GM23248 (cell line): Measurements from ENCODE around the gene AFF3. TPM values are rescaled to one million over a fixed set of nuclear protein-coding genes. Genes with fewer than 3 reads are reported as not detected.
A peak's percentile ranks its signal among the peaks of the same experiment; 100 is the strongest.

ENCODE experiments used
- DNase-seq: peaks from one replicate; pipeline ENCODE4 v3.0.0-alpha.2; 2015
- H2AFZ ChIP-seq: fragments of 200-600 bp; sonication (generic); 2 replicates; pipeline ENCODE4 v1.6.1; 2016; ENCODE audit warnings: antibody characterized with exemption
- H3F3A ChIP-seq: fragments of 200-600 bp; sonication (generic); 2 replicates; pipeline ENCODE4 v1.6.1; 2016; ENCODE audit warnings: mild to moderate bottlenecking, antibody characterized with exemption, mixed run types; ENCODE audit not compliant: insufficient read depth
- H3K27ac ChIP-seq: fragments of 200-600 bp; sonication (generic); 2 replicates; pipeline ENCODE4 v1.5.1; 2016; ENCODE audit warnings: mild to moderate bottlenecking
- H3K27me3 ChIP-seq: fragments of 200-600 bp; sonication (generic); replicated peaks from 2 replicates; pipeline ENCODE4 v1.6.1; 2016; ENCODE audit warnings: mild to moderate bottlenecking; ENCODE audit not compliant: insufficient read depth
- H3K36me3 ChIP-seq: fragments of 200-600 bp; sonication (generic); 2 replicates; pipeline ENCODE4 v1.6.1; 2016; ENCODE audit warnings: low read depth, mild to moderate bottlenecking
- H3K4me1 ChIP-seq: fragments of 200-600 bp; sonication (generic); 2 replicates; pipeline ENCODE4 v1.6.1; 2016; ENCODE audit warnings: mild to moderate bottlenecking; ENCODE audit not compliant: insufficient read depth
- H3K4me2 ChIP-seq: fragments of 200-600 bp; sonication (generic); one replicate; pipeline ENCODE4 v1.6.1; 2016; ENCODE audit warnings: mild to moderate bottlenecking; ENCODE audit not compliant: unreplicated experiment
- H3K4me3 ChIP-seq: fragments of 200-600 bp; sonication (generic); 2 replicates; pipeline ENCODE4 v1.5.1; 2016; ENCODE audit warnings: mild to moderate bottlenecking
- H3K79me2 ChIP-seq: fragments of 200-600 bp; sonication (generic); 2 replicates; pipeline ENCODE4 v1.6.1; 2016; ENCODE audit warnings: mild to moderate bottlenecking; ENCODE audit not compliant: insufficient read depth
- H3K9ac ChIP-seq: fragments of 200-600 bp; sonication (generic); 2 replicates; pipeline ENCODE4 v1.6.1; 2016; ENCODE audit warnings: mild to moderate bottlenecking
- H3K9me2 ChIP-seq: fragments of 200-600 bp; sonication (generic); 2 replicates; pipeline ENCODE4 v1.6.1; 2016; ENCODE audit warnings: mixed run types, mild to moderate bottlenecking, moderate library complexity; ENCODE audit not compliant: insufficient read depth
- H3K9me3 ChIP-seq: fragments of 200-600 bp; sonication (generic); one replicate; pipeline ENCODE4 v1.6.1; 2017; ENCODE audit warnings: low read depth
- H4K20me1 ChIP-seq: fragments of 200-600 bp; sonication (generic); 2 replicates; pipeline ENCODE4 v1.6.0; 2016; ENCODE audit not compliant: insufficient read depth
- EZH2 ChIP-seq: fragments of 200-600 bp; sonication (generic); IDR thresholded peaks from 2 replicates; pipeline ENCODE4 v1.6.1; 2018; ENCODE audit warnings: antibody characterized with exemption, mild to moderate bottlenecking; ENCODE audit not compliant: insufficient read depth, poor library complexity, severe bottlenecking
- EZH2phosphoT487 ChIP-seq: fragments of 200-600 bp; sonication (generic); IDR thresholded peaks from 2 replicates; pipeline ENCODE4 v1.6.1; 2018; ENCODE audit warnings: antibody characterized with exemption, moderate library complexity, mild to moderate bottlenecking, low read depth; ENCODE audit not compliant: insufficient read depth
- WGBS, 2 experiments: methylation state at CpG; one replicate each; pipeline ENCODE4 v1.1.6; 2015 to 2017; ENCODE audit warnings: low lambda C conversion rate in 2 of 2, low coverage in 1 of 2; ENCODE audit errors: missing lambda C conversion rate in 2 of 2; 5-methylcytosine and 5-hydroxymethylcytosine counted together
- in situ Hi-C: fragments of 300-500 bp; cut with MboI; formaldehyde crosslinking; loops from 2 replicates; pipeline ENCODE4 v1.15.0; 2020
- polyA plus RNA-seq: library from polyadenylated mRNA; unstranded; fragments of >200 nt; fragmentation: Nextera tagmentation; extraction: Ambion mirVana; gene quantifications from 2 replicates; pipeline ENCODE4 v1.2.1, GENCODE V29; 2016
- total RNA-seq: library from RNA; depleted of rRNA; stranded (reverse); fragments of >200 nt; shearing (Covaris generic); gene quantifications from 2 replicates; pipeline ENCODE4 v1.2.3, GENCODE V29; 2014

AFF3 gene
- total and polyA plus RNA-seq, 2 experiments from 2014 or later = 0.56 to 0.86 TPM

GRCh38 chr2:100034431-100034830 is 108.0 kb downstream of the AFF3 start:
- in situ Hi-C loops = no loop called here
- no peaks in the 10 kb centered on the region for H3F3A ChIP-seq
- H2AFZ ChIP-seq = no peak overlapping the region
- no peaks in the 10 kb centered on the region for H3K36me3 ChIP-seq
- H3K4me1 ChIP-seq = no peaks in the 10 kb centered on the region
- no peak overlapping the region for H3K4me2 ChIP-seq
- H3K79me2 ChIP-seq = no peaks in the 10 kb centered on the region
- TF ChIP-seq EZH2 = no peak
- TF ChIP-seq EZH2phosphoT487 = no peak
- no peaks in the 10 kb centered on the region for H3K9me2 ChIP-seq
- no peaks in the 10 kb centered on the region for H3K27me3 ChIP-seq
- H3K27ac ChIP-seq = no peak overlapping the region
- no peak overlapping the region for H3K9ac ChIP-seq
- H3K4me3 ChIP-seq = no peak overlapping the region
- DNase-seq = no peak
- no peaks in the 10 kb centered on the region for H4K20me1 ChIP-seq
- no peaks in the 10 kb centered on the region for H3K9me3 ChIP-seq
- WGBS, 2 experiments = 75 to 79% methylated on average over 1 of the region's 1 CpG

- no peak overlapping the region for H2AFZ ChIP-seq
- no peak overlapping the region for H3K27ac ChIP-seq
- no peaks in the 10 kb centered on the region for H3K4me1 ChIP-seq
- no peak for DNase-seq
- H3K9me3 ChIP-seq = no peaks in the 10 kb centered on the region
- no peaks in the 10 kb centered on the region for H3K79me2 ChIP-seq
- H3F3A ChIP-seq = no peaks in the 10 kb centered on the region
- H3K4me2 ChIP-seq = no peak overlapping the region
- no peaks in the 10 kb centered on the region for H3K36me3 ChIP-seq
- H3K9ac ChIP-seq = no peak overlapping the region
- no peaks in the 10 kb centered on the region for H3K27me3 ChIP-seq
- no peaks in the 10 kb centered on the region for H3K9me2 ChIP-seq
- no peaks in the 10 kb centered on the region for H4K20me1 ChIP-seq
- WGBS, 2 experiments = 5 to 9% methylated on average over 2 of the region's 2 CpGs
- H3K4me3 ChIP-seq = no peak overlapping the region
- in situ Hi-C loops = no loop called here
- no peak for TF ChIP-seq EZH2
- no peak for TF ChIP-seq EZH2phosphoT487
These were observed 108.4 kb downstream of the AFF3 start for GRCh38 chr2:100033976-100034375.

DNA sequence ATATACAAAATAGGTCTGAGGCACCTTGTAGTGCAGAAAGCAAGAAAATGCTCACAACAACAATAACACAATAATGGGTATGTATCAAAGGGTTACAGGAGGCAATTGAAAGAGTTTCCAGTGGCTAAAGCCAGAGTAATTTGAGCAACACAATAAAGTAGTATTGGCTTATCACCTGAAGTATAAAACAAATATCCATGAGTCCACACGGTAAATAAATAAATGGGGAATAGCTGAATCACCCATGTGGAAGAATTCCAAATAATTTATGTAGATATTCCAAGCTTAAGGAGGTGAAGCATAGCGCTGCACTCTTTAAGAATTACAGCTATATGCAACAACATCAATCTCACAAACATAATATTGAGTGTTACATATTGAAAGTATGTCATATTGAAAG is 110.8 kb downstream of the AFF3 start:
- DNase-seq = no peak
- 84 to 95% methylated on average over 2 of the region's 2 CpGs for WGBS, 2 experiments

GRCh38 chr2:100029460-100029859 is 112.9 kb downstream of the AFF3 start:
- WGBS, 2 experiments = 88 to 92% methylated on average over 6 of the region's 6 CpGs
- peak; percentile 2 for DNase-seq

More for the DNA sequence above, 110.8 kb downstream of the AFF3 start:
- Histone ChIP-seq H3K79me2 (no peaks in the 10 kb centered on the region), H3K9me2 (no peaks in the 10 kb centered on the region), H3F3A (no peaks in the 10 kb centered on the region), H3K4me2 (no peak overlapping the region), H3K27ac (no peak overlapping the region), H3K27me3 (no peaks in the 10 kb centered on the region), H3K36me3 (no peaks in the 10 kb centered on the region), H3K9ac (no peak overlapping the region), H3K4me3 (no peak overlapping the region), H3K9me3 (no peaks in the 10 kb centered on the region), H2AFZ (no peak overlapping the region), H3K4me1 (no peaks in the 10 kb centered on the region), H4K20me1 (no peaks in the 10 kb centered on the region)
- in situ Hi-C loops = no loop called here
- TF ChIP-seq EZH2phosphoT487 (no peak), EZH2 (no peak)

More at GRCh38 chr2:100029460-100029859, 112.9 kb downstream of the AFF3 start:
- in situ Hi-C loops = no loop called here
- Histone ChIP-seq H3K4me1 (no peaks in the 10 kb centered on the region), H3K9me3 (no peaks in the 10 kb centered on the region), H3K9ac (no peak overlapping the region), H3K27me3 (no peaks in the 10 kb centered on the region), H3K9me2 (no peaks in the 10 kb centered on the region), H3F3A (no peaks in the 10 kb centered on the region), H3K4me3 (no peak overlapping the region), H3K36me3 (no peaks in the 10 kb centered on the region), H4K20me1 (no peaks in the 10 kb centered on the region), H3K4me2 (no peak overlapping the region), H3K79me2 (no peaks in the 10 kb centered on the region), H2AFZ (no peak overlapping the region), H3K27ac (no peak overlapping the region)
- no peak for TF ChIP-seq EZH2
- TF ChIP-seq EZH2phosphoT487 = no peak
